Stimulated activated CD4-positive, alpha-beta T cell treated with anti-CD3 and anti-CD28 coated beads, Interleukin-15, amount 100 ng/mL, for 1 hour (primary cell): ENCODE results near the gene PCDHGA7.
"Not testable (repeated sequence)": the region's sequence is repeated elsewhere in the genome, so short reads cannot be mapped to it uniquely, and the experiment has no call there.

Experiments used
- DNase-seq, 2 donors: peaks; one replicate each; pipeline ENCODE4 v3.0.0-alpha.2; 2020; ENCODE audit warnings: low read depth in 1 of 2, low spot score in 1 of 2

Gene PCDHGA7

GRCh38 chr5:141366016-141366896 lies 16.3 kb upstream of the PCDHGA7 start:
- no peak for DNase-seq

GRCh38 chr5:141369994-141370848 lies 12.3 kb upstream of the PCDHGA7 start, which contains the start of gene PCDHGB3:
Gene PCDHGB3, plus strand, starts transcription at chr5:141370242. Its CDS starts 153 bp downstream, at chr5:141370395.
- no peak for DNase-seq

GRCh38 chr5:141371572-141372475 lies 10.7 kb upstream of the PCDHGA7 start:
- DNase-seq, result no peak

- DNase-seq, result no peak
Observed at GRCh38 chr5:141373673-141374317, 8.7 kb upstream of the PCDHGA7 start, which contains the start of gene PCDHGA6. Gene PCDHGA6, plus strand, starts transcription at chr5:141373891. Its CDS starts 193 bp downstream, at chr5:141374084.

GRCh38 chr5:141374627-141375026 lies 7.9 kb upstream of the PCDHGA7 start:
- DNase-seq, result no peak

GRCh38 chr5:141375444-141376155 lies 6.9 kb upstream of the PCDHGA7 start:
- not testable (repeated sequence) for DNase-seq

GRCh38 chr5:141383345-141383744 lies 803 bp downstream of the PCDHGA7 start:
- no peak for DNase-seq

- DNase-seq, result no peak
Observed at GRCh38 chr5:141384471-141385267, 2.1 kb downstream of the PCDHGA7 start.

- DNase-seq, result not testable (repeated sequence)
Observed at GRCh38 chr5:141387557-141388311, 5.2 kb downstream of the PCDHGA7 start, which contains the start of gene PCDHGB4. Gene PCDHGB4, plus strand, starts transcription at chr5:141387698. Its CDS starts 187 bp downstream, at chr5:141387885.

- DNase-seq, result no peak
Observed at GRCh38 chr5:141388661-141389060, 6.1 kb downstream of the PCDHGA7 start.

GRCh38 chr5:141389153-141390042 lies 6.9 kb downstream of the PCDHGA7 start:
- DNase-seq, result no peak

GRCh38 chr5:141392429-141393198 lies 10.1 kb downstream of the PCDHGA7 start, which contains the start of gene PCDHGA8:
Gene PCDHGA8, plus strand, starts transcription at chr5:141392633. Its CDS starts 181 bp downstream, at chr5:141392814.
- no peak for DNase-seq

- DNase-seq, result no peak
Observed at GRCh38 chr5:141393267-141393666, 10.7 kb downstream of the PCDHGA7 start.

- not testable (repeated sequence) for DNase-seq
Observed at GRCh38 chr5:141394401-141395187, 12.1 kb downstream of the PCDHGA7 start.
